Measurements from ENCODE around the gene SH3BP4. TPM values are rescaled to one million over a fixed set of nuclear protein-coding genes. Genes with fewer than 3 reads are reported as not detected.
A peak's percentile ranks its signal among the peaks of the same experiment; 100 is the strongest.

SH3BP4 gene
- total RNA-seq, 1 donor from 2014 or later, result 20.0 TPM

DNA sequence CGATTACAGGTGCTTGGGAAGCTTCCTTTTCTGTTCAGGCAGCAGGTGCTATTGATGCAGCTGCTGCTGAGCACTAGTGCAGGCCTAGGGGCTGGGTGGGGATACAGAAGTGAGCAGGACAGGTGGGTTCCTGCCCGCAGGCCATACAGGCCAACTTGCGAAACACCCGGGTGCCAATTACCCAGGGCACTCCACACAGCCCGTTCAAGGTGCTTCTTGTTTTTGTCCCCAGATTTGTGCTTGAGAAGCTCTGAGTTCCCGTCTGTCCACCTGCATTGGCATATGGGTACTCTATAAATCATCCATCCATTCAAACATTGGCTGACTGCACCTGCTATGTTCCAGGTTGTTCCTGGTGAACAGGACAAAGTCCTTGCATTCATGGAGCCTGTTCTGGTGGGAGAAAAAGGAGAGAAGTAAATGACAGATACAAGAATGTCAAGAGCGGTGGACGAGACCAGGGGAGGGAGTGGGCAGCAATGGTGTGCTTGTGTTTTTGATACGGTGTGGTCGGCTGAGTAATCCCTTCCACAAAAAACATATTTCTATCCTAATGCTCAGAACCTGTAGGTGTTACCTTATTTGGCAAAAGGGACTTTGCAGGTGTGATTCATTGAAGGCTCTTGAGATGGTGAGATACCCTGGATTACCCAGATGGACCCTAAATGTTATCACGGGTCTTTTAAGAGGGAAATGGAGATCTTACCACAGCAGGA, 31.4 kb downstream of the SH3BP4 start:
- DNase-seq, result no peak

DNA sequence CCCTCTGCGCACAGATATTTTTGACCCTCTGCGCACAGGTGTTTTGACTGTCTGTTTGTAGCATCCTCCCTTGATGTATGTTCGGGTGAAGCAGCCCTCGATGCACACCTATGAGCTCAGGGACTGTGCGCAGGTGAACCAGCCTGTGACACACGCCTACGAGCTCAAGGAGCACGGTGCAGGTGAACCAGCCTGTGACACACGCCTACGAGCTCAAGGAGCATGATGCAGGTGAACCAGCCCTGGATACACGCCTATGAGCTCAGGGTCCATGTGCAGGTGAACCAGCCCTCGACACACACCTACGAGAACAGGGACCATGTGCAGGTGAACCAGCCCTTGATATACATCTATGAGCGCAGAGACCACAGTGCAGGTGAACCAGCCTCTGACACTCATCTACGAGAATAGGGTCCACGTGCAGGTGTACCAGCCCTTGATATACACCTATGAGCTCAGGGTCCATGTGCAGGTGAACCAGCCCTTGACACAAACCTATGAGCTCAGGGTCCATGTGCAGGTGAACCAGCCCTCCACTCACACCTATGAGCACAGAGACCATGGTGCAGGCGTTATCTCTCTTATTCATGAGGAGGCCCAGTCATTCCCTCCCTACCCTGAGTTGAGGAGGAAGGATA, 33.9 kb downstream of the SH3BP4 start:
- no peak for DNase-seq

DNA sequence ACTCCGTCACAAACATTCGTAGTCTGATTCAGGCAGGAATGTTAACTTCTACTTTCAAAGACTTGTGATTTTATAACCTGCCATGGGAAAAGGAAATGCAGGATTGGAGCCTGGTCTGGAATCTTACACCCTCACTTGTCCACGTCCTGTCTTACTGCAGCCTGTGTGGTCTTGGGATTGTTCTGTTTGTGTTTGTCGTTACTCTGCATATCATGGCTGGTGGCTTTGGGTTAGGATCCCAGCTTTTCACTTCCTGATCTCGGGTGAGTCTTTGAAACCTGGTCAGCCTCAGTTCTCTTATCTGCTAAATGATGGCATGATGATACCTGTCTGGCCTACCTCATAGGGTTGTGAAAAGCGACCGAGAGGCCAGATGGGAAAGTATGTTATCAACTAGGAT, 34.6 kb downstream of the SH3BP4 start:
- no peak for DNase-seq

DNA sequence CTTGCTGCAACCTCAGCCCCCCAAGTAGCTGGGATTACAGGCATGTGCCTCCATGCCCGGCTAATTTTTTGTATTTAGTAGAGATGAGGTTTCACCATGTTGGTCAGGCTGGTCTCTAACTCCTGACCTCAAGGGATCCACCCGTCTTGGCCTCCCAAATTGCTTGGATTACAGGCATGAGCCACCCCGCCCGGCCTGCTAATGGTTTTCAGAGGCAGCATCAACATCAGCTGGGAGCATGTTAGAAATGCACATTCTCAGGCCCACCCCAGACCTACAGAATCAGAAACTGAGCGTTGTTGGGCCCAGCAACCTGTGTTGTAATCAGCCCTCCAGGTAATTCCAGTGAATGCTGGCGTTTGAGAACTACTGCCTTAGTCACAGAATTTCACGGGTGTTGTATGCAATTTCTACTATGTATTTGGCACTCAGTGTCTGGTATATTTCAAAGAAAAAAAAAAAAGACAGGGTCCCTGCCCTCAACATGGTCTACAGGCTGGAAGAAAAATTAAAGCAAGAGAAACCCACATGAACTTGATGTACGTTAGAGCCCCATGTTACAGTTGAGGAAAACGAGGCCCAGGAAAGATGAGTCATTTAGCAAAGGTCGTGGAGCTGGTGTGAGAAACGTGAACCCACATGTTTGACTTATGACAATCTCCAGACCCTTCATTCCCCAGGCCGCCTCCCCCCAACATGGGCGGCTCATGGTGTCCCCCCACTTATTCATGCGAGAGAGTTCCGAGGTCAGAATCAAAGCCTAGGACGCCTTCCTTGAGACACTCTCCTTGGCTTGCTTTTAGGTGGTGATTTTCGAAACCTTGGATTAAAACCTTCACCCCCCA, 35.3 kb downstream of the SH3BP4 start:
- no peak for DNase-seq

DNA sequence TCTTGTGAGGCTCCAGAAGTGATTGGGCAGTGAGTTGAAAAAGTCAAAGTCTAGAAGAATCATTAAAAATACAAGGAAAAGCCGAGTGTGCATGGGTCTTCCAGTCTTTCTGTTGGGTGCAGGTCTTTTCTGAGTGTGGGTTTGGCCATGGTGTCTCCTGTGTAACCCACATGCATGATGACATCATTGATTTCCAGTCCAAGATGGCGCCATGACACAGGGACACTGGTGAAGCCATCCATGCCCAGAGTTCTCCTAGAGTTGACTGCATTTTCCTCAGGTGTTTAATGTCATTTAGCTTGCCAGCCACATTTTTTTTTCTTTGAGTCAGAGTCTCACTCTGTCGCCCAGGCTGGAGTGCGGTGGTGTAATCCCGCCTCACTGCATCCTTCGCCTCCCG, 35.9 kb downstream of the SH3BP4 start:
- no peak for DNase-seq

DNA sequence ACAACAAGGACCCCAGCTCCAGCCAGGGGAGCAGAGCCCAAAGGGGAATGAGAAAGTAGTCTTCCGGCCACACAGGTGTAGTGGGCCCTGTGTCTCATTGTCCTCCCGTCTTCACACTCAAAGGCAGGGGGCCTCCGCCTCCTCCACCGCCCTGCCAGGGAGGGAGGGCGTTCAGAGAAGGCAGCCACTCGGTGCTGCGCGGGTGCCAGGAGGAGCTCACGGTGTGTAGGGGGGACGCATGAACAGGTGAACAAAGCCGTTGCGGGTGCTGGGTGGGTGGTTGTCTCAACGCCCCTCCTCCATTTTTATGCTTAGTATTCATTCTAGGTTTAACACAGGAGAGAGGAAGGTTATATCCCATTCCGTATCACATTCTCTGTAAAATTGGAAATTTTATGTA, 36.7 kb downstream of the SH3BP4 start:
- no peak for DNase-seq

DNA sequence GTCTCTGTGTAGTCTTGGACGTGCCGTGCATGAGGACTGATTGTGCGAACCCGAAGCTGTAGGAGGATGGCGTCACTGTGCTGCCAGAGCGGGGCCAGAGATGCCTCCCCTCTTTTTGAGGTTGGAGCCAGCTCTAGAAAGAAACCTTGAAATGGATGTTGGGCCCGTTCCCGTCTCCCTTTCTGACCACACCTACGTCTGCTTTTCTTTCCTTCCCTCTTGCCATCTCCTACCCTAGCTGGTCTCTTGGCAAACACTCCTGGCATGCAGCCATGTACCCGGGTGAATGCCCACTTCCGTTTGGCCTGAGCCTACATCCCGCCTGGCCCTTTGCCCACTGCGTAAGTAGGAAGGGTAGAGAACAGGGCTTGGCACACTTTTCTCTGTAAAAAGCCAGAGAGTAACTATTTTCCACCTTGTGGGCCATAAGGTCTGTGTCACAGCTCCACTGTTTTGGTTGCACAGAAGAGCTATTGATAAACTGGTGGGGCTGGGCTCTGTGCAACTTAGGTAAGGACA, 37.4 kb downstream of the SH3BP4 start:
- DNase-seq, result peak; percentile 90

DNA sequence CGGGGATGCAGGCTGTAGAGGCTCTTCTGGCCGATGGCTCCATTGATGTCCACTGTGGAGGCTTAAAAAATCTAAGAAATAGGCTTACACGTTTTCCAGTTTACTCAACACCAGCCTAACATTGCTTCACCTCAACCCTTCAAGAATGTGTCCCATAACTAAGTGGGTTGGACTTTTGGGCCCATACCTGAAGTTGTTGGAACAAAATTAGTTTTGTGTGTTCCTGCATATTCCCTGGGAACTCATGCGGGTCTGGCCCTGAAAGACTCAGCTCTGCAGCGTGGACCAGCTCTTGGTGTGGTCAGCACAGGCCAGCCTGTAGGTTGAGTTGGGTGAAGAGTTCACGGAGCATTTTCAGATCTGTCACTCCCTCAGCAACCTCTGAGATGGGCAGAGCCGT, 38.5 kb downstream of the SH3BP4 start:
- DNase-seq, result no peak

DNA sequence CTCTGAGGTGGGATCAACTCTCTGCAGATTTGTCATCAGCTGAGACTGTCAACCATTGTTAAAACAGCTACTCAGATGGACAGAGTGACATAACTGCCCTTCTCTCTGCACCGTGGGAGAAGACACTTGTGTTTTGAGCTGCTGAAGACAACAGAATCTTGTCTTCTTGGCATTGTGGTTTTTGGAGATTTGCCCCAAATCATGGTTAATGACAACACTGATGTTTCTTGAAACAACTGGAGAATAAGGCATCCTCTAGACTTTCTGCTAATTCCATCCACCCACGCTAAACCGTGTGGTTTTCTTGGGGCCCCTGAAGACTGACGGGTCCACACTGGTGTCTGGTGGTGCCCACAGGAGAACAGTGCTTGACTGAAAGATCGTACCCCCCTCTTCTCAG, 39.5 kb downstream of the SH3BP4 start:
- no peak for DNase-seq

DNA sequence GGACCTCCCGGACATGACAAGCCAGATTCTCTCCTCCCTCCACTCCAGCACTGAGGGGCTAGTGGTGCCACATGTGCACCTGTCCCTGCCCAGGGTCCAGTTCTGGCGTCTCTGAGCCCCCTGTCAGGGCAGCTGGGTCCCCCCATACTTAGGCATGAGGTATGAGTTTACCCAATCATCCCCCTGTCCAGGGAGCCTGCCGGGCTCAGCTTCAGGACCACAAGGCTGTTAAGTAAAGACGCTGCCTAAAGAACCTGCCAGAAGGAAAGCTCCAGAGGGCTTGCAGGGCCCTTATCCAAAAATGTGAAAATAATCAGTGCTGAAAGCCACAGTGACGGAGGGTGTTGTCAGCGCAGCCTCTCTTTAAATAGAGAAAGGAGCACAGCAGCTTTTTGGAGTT, 40.0 kb downstream of the SH3BP4 start:
- peak; percentile 62 for DNase-seq

DNA sequence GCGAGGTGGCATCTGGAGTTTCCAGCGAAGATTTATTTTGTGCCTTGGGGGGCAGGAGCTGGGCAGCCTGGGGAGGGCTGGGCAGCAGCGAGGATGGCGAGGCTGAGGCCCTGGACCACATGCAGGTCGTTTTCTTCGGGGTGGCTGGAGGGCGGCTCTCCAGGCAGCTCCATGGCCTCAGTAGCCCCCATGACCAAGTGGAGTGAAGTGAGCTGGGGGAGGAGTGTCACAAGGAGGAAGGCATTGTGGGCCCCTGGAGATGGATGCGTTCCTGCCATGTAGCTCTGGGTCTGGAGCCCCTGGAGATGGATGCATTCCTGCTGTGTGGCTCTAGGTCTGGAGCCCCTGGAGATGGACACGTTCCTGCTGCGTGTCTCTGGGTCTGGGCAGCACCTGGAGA, 40.4 kb downstream of the SH3BP4 start:
- no peak for DNase-seq

DNA sequence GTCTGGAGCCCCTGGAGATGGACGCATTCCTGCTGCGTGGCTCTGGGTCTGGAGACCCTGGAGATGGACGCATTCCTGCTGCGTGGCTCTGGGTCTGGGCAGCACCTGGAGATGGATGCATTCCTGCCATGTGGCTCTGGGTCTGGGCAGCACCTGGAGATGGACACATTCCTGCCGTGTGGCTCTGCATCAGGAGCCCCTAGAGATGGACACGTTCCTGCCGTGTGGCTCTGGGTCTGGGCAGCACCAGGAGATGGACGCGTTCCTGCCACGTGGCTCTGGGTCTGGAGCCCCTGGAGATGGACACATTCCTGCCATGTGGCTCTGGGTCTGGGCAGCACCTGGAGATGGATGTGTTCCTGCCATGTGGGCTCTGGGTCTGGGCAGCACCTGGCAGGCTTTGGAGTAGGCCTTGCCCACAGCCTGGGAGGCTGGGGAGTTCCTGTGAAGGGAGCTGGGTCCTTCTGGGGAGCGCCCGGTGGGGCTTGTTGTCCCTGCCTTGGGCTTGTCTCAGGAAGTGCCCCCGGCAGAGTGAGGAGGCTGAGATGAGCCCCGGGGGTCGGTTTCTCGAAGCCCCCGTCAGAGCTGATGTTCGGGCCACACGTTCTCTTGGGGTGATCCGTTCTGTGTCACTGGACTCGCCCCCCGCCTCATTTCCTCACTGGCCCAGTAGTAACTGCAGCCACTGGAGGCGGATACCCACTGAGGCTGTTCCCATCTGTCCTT, 41.0 kb downstream of the SH3BP4 start:
- DNase-seq, result no peak

DNA sequence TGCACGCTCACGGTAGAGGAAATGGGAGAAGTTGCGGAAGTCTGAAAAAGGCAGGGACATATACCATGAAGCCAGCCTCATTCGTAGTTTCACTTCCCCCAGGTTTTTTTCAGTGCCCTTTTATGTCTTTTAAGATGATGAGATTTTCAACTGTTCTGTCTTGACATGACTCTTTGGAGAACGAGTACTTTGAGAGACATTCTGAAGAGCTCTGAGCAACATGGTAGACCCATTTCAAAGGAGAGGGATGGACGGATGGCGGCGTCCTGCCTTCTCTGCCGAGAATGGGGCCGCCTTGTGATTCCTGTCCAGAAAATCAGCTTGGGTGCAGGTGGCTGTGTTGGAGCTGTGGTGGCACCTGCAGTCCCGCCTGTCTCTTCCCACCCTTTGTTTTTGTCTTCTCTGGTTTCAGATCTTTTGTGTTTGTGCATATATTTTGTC, 41.7 kb downstream of the SH3BP4 start:
- DNase-seq, result no peak

DNA sequence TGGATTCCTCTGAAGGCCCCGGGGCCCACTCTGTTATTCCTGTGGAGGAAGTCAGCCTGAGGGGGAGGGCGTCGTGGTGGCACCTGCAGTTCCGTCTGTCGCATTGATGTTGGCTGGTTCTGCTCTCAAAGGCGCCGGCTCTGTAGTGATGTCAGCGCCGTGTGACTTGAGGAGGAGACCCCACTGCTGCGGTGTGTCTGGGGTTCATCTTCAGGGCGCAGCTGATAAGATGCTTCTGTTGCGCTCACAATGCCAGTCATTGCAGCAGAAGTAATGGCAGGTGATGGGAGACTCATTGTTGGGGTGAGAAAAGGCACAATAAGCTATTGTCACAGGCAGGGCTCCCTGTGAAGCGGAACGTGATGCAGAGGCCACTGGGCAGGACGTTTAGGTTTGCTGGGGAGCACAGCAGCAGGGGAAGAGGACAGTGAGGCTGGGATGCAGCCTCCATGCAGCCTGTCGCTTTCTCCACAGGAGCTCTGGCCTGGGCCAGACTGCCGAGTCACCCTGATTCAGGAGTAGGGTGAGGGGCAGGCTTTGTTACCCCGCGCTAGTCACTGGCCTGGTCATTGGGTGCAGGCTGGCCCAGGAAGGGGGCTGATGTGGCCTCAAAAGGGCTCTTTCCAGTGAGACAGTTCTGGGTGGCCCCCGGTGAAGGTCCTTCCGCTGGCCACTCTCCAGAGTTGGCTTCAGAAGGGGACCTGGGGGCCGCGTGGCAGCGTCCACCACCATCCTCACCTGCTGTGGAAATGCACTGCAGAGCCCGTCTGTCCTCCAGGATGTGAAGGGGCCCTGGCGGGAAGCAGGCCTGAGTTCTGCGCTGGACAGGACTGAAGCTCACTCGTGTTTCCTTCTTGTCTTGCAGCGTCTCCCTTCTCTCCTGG, 42.9 kb downstream of the SH3BP4 start:
- DNase-seq, result no peak

DNA sequence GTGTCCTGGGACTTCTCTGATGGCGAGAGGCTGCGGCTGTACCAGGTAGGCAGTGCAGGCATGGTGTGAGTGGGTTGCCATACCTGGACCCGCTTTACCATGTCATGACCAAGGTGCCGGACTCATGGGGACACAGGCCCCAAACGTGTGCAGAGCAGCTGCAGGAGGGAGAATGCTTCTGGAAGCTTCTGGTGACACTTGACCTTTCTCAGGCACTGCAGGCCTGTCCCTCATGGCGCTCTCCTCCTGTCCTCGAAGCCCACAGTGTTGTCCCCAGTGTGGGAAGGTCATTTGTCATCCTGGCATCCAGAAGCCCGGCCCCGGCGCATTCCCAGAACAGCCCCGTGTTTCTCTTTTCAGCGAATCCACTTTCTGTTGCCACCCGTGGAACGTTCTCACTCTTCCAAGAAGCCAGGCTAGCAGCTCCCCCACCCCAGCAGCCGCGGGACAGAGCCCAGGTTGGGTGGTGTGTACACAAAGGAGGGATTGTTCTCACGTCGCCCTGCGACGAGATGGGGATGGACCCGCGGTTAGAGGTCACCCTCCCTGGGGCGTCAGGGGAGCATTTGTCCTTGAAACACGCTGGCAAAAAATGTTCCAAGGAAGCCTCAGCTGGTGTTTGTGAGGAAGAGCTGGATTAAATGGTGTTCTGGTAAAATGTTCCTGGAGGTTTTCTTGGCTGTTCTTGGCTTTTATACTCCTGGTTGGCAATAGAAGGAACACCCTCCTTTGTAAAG, 43.7 kb downstream of the SH3BP4 start:
- no peak for DNase-seq

DNA sequence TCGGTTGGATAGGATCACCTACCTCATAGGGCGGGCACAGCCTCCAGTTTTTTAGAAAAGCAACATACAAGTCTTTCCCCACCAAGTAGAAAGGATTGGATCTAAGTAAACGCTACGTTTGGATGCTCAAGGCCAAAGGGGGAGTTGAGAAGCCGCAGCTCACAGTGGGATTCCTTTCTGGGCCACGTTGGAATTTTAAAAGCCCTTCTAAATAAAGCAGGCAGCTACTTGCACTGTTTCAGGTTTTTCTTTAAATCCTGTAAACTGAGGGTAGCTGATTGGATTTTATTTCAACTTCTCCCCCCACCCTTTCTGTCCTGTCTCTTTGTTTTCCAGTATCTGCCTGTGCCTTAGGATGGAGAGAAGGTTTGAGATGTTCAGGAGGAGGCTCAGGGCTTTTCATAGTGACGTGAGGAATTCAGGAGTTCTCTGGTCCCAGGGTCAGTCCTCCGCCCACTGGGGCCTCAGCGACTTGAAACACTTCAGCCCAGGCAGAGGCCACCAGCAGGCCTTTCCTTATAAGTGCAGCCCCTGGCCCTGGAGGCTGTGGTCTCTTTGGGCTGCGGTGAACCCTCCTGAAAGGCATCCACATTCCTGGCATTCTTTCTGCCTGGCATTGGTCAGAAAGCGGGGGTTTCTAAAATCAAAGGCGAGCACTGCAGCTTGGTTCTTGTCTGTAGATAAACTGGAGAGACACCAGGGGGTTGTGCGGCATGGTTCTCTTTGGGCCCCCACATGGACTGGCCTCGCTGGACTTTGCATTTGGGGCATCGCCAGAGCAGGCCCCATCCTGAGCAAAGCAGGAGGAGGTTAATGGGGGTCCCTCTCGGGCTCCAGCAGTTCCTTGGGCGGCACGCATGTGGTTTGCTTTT, 44.5 kb downstream of the SH3BP4 start:
- no peak for DNase-seq

DNA sequence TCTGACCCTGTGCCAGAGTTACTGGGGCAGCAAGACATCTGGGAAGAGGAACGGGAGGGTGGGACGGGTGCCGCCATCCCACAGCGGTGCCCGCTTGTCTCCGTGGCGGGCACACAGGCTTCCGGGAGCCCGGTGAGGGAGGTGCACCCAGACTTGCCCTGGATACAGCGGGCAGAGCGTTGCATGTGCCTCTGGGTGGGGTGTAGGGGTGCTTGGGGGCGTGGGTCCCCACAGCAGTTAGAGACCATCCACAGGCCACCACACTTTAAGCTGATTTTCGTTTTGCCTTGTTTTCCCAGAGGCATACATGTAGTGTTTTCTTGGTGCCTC, 45.1 kb downstream of the SH3BP4 start:
- DNase-seq, result no peak

DNA sequence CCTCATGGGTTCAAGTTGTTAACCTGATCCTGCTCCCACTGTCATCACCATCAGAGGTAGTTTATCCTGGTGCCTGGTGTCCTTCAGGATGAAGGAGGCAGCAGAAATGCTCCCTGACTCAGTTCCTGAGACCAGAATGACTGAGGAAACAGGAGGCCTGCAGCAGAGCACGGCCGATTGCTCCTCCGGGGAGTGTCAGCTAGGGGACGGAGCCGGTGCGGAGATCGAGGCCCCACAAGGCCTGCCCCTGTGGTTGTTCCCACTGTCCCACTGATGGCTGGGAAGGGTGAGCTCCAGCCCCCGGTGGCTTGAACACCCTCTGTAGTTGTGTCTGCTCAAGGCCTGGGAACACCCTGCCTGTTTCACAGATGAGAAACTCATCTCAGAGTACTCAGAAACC, 45.6 kb downstream of the SH3BP4 start:
- no peak for DNase-seq

DNA sequence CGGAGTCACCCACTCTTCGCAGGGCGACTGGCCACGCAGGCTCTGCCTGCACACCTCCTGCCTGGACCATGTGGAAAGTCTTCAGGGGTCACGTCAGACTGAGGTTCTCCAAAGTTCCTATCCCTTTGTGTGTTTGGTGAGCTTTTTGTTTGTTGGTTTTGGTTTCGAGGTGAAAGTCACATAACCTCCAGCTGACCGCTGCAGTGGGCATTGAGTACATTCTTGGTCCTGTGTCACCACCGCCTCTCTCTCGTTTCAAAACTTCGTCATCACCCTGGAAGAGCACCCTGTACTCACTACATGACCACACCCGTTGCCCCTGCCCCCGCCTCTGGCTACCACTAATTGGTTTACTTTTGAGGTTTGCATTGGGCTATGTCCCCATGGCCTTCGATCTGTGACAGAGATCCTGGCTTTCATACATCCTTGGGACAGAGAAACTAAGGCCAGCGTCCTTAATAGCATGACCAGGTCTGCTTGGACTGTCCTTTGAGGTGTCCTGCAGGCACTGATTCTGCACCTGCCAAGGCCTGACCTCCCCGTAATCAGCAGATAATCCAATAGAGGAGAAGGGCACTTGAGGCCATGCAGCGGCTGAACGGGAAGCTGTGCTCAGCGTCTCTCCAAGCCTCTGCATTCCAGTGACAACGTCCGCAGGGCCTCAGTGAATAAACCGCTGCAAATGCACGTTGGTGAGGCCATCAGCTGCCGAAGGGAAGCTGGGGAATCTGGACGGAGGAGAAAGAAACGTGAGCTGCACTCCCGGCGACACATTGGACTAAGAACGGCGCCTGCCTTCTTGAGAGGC, 46.8 kb downstream of the SH3BP4 start:
- peak; percentile 59 for DNase-seq

All from tongue (tissue), 2 donors.